Measurements from ENCODE around the gene GOLGA7B.

GOLGA7B gene

DNA sequence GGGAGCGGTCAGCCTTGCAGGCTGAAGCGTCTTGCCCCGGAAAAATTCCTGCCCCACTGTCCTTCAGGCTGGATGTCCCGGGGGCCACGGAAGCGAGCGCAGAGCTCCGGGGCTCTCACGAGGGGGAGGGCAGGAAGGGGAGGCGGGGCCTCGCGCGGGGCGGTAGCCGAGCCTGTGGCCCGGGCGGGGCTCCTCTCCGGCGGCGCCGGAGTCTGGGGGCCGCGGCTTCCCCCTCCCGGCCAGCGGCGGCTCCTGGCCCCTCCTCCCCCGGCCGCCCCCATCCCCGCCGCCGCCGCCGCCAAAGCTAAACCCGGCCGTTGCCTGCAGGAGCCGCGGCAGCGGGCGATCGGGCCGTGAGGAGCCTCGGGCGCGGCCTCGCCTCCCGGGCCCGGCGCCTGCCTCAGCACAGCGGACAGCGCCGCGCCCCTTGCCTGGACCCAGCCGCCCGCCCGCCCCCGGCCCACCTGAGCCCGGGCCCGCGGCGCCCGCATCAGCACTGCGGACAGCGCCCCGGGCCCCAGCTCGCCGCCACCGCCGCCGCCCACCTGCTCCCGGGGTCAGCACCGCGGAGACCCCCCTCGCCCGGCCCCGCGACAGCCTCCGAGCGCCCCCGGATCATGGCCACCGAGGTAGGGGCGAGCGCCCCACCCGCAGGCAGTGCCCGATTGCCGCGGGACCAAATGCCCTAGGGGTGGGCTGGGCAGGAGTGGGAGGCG, at the start of gene GOLGA7B:
Gene GOLGA7B, plus strand, starts transcription at position 157 of the 716 bp plus-strand sequence. Its CDS starts 461 bp downstream, at position 618.
- DNase-seq: peak; percentile 36

DNA sequence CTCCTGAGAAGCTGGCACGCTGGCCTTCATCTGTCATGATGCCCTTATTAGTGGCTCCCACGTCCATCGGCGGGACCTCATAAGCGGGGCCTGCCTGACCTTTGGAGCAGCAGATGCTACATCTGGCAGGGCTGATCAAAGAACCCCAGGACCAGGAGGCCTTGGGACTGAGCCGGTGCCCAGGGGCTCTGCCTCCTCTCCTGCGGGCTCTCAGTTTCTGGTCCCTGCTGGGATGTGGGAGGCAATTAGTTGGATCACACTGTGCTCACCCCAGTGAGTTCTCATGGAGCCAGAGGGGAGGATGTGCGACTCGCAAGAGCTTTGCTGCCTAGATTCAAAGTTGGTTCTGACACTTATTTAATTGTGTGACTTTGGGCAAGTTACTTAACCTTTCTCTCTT, 49.2 kb upstream of the GOLGA7B start:
- no peak for DNase-seq

DNA sequence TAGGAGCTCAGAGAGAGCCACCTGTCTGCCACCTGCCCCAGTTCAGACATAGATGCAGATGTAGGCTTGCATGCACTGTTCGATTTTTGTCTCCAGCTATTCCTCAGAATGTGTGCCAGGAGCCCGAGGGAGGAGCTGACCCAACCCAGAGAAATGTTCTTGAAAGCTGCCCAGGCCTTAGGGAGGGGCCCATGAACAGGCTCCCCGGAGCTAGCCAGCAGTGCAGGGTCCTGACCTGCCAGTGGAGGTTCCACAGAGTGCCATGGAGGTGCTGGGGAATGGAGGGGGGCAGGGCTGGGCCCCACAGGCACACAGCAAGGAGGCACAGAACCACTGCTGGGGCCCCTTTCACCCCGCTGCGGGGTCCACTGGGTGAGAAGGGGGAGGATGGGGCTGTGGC, 48.2 kb upstream of the GOLGA7B start:
- DNase-seq: no peak

DNA sequence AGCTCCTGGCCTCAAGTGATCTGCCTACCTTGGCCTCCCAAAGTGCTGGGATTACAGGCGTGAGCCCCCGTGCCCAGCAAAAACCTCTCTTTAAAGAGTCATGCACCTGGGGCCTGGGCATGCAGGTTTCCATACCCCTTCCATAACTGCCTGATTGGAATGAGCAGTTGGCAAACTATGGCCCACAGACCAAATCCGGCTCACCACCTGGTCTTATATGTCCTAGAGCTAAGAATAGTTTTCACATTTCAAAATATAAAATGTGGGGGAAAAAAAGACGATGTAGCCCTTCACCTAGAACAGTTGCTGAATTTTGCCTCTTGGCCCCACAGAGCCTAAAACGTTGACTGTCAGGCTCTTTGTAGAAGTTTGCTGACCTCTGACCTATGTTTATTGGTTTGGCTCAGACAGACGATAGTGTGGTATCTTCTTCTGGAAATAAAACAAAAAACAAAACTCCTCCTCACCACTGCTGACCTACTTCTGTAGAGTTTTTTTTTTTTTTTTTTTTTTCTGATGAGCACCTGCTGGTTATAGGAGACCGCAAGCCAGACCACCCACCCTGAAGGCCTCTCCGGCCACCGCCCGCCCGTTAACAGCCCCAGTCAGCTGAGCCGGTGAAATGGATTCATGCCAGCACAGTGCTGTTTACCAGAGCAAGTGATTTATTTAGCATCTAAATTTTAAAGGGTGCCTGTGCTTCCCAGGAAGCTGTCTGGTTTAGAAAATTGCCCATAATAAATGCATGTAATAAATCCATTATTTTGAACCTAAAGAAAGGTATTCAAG, 44.4 kb upstream of the GOLGA7B start:
- DNase-seq: no peak

DNA sequence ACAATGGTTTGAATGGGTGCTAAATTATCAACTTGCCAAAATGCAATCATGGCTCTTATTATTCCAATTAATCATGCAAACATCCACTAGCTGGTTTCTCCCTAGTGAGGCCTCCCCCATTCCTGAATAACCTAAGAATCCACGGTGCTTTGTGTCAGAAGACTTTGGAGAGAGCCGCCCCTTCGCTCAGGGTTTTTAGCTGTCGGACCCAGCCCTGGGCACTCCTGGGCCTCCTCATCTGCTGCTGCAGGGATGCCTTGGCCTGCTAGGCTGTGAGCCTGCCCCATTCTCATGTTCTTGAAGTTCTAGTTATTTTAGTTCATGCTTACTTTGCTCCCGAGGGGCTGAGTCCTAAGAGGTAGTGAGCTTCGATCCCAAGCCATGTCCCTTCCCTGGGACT, 43.7 kb upstream of the GOLGA7B start:
- no peak for DNase-seq

DNA sequence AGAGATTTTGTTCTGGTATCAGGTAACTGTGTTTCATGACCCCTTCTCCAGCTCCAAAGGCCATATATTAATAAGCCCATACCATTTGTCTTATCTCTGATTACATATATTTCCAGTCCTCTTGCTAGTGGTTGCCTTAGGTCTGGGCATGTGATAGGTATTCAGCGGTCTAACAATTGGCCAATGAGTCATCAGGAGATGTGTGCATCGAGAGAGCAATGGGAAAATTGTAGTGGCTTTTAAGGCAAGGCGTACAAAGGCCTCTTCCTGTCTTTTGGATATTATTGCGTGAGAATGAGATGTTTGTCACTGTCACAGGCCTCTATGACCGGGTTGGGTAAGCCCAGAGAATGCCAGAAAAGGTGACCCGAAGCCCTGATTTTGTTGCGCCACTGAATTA, 39.2 kb upstream of the GOLGA7B start:
- no peak for DNase-seq

DNA sequence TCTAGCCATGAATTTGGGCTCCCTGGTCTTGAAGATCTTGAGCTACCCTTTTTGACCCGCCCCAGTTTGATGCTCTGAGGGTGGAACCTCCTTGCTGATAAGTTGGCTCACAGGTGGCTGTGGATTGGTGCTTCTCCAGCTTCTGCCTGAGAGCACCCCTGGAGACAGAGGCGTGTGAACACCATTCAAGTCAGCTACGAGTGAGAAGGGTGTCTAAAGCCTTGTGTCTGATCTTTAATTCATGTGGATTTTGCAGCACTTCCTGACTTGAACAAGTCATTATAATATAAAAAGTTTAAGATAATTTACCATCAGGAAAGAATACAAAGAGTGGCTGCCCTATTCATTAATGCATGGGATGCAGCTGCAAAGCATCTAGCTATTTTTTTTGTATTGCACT, 37.7 kb upstream of the GOLGA7B start:
- DNase-seq: no peak

DNA sequence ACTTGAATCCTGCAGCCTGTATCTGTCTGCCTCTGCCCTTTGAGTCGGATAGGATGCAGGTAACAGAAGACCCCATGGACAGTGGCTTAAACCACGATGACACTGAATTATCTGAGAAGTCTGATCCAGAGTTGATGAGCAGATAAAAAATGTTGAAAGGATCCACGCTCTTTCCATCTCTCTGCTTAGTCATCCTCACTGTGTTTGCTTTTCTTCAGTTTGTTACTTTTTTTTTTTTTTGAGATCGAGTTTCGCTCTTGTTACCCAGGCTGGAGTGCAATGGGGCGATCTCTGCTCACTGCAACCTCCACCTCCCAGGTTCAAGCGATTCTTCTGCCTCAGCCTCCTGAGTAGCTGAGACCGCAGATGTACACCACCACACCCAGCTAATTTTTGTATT, 36.9 kb upstream of the GOLGA7B start:
- DNase-seq: no peak

DNA sequence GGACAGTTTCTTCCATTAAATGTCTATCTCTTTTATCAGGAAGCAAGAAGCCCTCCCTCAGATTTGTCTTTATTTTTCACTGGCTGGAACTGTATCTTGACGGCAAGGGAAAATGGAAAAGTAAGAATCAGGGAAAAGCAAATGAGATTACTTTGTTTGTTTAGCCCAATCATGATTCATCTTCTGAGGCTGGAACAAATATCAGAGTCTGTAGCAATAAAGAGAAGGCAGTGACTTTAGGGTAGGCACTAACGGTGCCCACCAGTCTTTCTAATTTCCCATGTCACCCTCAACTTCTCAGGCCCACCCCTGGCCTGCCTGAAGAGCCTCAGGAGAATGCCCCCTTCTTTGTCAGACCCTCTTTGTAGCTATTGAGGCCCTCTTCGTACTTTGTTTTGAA, 36.3 kb upstream of the GOLGA7B start:
- DNase-seq: no peak

DNA sequence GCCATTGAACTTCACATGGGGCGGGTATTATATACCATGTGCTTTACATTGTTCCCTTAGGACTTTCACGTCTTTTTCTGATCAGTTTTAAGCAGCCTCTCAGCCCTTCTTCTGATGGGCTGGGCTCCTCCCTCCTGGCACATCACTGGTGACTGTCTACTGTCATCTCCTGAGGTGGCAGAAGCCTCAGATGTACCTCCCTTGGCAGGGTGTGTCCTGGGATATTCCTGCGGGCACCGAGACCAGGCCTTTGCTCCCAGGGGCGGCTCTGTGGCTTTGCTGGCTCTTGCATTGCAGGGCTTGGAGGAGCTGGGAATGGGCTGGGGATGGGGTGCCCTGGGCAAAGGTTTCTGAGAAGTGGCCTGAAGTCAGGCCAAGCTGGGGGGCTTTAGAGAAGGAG, 34.6 kb upstream of the GOLGA7B start:
- no peak for DNase-seq

DNA sequence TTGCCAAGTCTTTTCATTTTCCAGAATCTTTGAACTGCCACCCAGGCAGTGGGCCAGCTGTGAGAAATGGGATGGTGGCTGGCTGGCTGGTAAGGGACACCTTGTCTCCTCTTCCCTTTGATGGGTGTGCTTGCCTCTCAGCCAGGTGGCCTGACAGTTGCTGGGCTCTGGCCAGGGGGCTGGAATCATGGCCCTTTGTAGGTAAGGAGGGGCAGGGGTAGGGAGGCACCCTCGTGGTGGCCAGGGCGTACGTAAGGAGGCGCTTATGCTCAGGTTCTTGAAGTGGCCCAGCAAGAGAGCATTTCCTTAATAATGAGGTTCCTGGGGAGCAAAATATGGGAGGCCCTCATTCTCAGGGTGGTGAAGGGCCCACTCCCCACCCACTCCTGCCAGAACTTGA, 33.0 kb upstream of the GOLGA7B start:
- no peak for DNase-seq

DNA sequence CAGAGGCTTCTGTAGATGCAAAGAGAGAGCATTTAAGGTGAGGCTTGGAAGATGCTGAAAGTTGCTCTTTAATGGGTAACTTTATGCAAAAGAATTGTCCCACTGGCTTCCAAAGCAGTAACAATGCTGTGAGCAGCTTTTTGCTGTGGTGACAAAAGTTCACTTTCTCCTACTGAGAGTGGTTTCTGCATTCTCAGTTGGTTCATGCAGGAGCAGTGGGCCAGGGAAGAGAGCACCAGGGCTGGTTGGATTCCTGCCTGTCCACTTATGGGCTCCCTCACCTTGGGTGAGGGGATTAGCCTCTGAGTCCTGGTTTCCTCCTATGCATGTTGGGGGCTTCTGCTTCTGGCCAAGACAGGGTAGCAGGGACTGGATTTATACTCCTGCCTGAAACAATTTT, 31.1 kb upstream of the GOLGA7B start:
- no peak for DNase-seq

DNA sequence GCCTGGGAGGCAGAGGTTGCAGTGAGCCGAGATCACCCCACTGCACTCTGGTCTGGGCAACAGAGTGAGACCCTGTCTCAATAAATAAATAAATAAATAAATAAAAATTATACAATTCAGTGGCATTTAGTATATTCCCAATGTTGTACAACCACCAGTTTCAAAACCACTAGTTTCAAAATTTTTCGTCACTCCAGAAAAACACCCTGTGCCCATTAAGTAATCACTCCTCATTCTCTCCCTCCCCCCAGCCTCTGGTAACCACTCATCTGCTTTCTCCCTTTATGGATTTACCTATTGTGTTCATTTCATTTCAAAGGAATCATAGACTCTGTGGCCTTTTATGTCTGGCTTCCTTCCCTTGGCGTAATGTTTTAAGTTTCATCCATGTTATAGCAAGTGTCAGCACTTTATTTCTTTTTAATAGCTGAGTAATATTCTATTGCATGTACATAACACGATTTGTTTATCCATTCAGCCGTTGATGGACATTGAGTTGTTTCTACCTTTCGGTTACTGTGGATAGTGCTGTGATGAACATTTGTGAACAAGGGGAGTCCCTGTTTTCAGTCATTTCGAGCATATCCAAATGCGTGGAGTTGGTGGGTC, 29.4 kb upstream of the GOLGA7B start:
- DNase-seq: no peak

DNA sequence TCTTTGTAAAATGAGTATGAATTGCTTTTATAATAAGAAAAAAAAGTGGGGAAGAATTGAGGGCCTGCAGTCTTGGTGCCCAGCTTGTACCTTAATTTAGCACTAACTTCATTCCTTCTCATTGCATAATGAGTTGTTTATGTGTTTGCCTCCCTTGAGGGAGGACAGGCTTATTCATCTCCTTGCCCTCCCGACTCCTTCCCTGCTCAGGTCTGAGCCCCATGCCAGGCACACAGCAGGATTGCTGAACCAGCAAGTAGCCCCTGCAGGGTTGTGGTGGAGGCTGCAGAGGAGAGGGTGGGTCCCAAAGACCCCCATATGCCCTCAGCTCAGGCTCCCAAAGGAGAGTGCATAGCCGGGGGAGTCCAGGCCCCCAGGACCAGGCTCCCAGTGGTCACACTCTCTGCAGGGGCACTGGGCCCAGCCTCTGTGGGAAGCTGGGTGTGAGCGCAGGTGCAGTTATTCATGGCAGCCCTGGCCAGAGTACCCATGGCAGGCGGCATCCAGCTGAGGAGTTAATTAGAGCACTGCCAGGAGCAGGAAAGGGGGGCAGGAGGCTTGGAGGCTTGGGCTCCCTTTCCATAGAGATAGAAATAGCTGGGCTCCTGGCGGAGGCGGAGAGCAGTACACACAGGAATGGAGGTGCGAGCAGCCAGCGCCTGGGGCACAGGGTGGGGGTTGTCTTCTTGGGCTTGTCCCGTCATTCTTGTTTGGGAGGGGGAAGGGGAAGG, 28.2 kb upstream of the GOLGA7B start:
- no peak for DNase-seq

DNA sequence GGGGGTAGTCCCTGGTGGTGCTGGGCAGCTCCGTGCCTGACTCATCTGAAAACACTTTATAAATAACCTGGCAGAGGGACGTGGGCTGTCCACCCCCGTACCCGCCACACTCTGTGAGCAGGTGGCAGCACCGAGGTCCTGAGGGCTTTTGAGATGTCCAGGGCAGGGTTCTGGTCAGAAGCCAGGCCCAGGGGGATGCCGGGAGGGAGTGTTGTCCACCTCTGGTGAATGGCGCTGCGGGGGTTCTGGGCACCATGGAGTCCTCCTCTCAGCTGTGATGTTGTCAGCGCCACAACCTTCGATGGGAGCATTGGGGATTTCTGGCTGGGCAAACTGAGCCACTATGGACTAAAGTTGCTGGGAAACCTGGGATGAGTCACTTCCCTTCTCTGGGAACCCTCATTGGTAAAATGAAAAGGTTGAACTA, 27.4 kb upstream of the GOLGA7B start:
- no peak for DNase-seq

DNA sequence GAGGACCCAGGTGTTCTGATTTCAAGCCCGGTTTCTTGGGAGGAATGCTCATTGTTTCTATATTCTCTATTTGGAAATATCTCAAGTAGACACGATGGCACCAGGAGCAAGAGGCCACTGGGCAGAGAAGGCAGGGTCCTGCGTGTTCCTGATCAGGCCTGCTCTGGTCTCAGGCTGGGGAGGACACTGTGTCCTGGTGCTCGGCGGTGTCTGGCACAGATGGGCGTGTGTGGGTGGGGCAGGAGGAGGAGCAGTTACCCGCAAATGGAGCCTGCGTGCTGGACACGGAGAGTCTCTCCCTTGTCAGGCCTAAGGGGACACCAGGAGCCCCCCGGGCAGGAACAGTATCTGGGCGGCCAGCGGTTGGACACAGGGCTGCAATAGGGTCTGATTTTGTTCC, 25.9 kb upstream of the GOLGA7B start:
- no peak for DNase-seq

DNA sequence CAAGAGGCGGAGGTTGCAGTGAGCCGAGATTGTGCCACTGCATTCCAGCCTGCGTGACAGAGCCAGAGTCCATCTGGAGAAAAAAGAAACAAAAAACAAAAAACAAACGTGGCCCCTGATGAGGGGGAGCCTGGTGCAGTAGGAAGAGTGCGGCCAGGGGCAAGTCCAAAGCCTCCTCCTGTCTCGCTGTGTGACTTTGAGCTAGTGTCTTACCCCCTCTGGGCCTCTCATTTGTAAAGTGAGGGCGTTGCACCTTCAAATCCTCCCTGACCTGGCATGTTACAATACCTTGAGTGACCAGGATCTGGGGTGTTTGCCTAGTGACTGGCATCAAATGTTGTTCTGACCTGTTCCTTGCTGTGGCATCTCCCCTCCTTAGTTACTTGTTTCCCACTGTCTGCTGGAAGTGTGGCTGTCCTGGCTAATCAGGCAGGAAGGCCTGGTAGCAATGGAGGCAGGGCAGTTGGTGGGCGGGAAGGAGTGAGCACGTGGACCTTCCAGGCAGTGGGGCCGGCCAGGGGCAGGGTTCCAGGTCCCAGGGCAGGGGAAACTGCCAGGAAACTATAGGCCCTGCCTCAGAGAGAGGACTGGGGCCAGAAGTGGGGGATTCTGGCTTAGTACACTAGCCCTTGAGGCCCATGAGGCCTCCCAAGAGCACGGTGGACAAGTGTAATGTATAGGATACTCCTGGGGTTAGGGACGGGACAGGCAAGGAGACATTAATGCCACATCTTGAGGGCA, 24.5 kb upstream of the GOLGA7B start:
- no peak for DNase-seq

DNA sequence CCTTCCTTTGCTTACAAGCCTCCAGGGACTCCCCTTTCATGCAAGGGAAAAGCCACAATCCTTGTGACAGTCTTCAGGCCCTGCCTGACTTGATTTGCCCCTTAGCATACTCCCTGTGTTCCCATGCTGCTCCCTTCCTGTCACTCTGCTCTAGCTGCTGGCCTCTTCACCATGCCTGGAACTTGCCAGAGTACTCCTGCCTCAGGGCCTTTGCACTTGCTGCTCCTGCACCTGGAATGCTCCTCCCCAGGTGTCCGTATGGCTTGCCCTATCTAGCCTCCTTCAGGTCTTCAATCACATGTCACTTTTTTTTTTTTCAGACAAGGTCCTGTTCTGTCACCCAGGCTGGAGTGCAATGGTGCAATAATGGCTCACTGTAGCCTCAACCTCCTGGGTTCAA, 22.8 kb upstream of the GOLGA7B start:
- DNase-seq: no peak

DNA sequence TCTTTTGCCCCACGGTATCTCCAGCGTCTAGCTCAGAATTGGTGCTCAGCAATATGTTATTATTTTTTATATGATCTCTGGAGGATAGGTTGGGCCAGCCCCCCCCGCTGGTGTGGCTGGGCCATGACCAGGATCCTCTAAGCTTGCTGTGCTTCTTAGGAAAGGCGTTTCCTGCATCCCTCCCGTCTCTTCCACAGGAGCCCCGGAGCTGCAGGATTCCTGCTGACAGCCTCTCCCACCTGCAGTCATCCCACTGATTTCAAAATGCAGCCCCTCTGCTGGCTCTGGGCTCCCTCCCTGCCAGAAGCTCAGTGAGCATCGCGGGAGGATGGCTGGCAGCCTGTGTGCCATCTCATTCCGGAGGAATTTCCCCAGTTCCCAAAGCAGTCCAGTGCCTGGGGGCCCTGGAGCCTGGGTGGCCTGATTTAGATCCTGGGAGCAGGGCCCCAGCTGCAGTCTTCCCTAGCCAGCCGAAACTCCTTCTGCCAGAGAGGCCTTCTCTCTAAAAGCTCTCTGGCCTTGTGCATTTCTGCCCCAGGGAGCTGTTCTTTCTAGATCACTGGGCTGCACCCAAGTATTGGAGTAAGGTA, 21.8 kb upstream of the GOLGA7B start:
- no peak for DNase-seq

DNA sequence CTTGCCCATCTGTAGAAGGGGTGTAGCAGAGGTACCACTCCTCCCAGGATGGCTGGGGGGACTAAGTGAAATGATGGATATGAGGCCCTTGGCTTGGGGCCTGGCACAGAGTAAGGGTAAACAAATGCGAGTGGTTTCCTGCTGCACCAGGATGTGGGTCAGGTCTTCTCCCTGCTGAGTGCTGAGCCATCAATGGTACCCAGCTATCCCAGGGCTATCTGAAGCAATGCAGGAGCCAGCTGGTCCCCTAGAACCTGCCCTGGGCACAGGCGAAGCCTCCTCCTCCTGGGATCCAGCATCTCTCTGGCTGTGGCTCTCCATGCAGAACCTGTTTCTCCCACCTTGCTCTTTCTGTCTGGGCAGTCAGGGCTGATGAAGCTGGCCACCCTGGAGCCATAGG, 20.9 kb upstream of the GOLGA7B start:
- DNase-seq: no peak

DNA sequence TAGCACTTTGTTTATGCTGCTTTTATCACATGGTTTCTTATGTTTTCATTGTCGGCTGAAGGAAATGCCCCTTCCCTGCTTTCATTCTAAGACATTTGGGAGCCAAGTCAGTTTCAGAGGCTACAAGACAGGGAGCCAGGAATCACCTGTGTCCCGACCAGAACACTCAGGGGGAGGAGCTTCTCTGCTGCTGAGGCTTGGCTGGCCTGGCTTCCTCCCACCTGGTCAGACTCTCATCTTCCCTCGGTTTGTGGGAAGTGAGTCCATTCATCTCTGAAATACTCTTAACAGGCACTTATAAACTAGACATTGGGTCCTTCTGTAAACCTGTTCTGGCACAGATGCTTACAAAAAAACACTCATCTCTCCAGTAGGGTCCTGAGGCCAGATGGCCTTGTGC, 19.6 kb upstream of the GOLGA7B start:
- no peak for DNase-seq

DNA sequence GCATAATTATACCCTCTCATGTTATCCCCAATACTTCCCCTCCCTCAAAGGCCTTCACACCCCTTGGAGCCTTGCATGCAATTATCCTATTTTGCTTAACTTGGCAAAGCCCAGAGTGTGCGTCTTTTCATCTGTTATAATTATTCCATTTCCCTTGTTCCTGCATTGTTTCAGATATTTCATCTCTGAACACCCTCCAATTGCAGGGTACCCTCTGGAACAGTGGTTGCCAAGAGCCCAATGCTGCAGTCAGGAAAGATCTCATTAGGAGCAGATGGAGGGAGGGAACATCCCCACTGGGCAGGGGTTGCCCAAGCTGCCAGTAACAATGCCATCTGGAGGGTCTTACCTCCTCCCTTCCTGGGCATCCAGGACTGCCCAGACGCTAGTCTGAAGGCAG, 18.4 kb upstream of the GOLGA7B start:
- no peak for DNase-seq
